CD4-positive, alpha-beta T cell (primary cell): Measurements from ENCODE around the gene TSC2. TPM values are rescaled to one million over a fixed set of nuclear protein-coding genes. Genes with fewer than 3 reads are reported as not detected.

Source experiments
- ATAC-seq: fragments of 200-7000 bp; cut with Tn5 transposase; one replicate; pipeline ENCODE4 v1.10.0; 2022; ENCODE audit warnings: mild to moderate bottlenecking; ENCODE audit not compliant: poor library complexity
- CTCF ChIA-PET: fragments of 350-600 bp; sonication (Branson Sonifier 250); formaldehyde crosslinking; loops from one replicate; lab custom pipeline; 2021; ENCODE audit warnings: antibody characterized with exemption, inconsistent platforms; lab: Charles Lee
- POLR2A ChIA-PET: fragments of 350-600 bp; sonication (Branson Sonifier 250); formaldehyde crosslinking; loops from one replicate; lab custom pipeline; 2021; ENCODE audit warnings: antibody characterized with exemption, inconsistent platforms; lab: Charles Lee
- DNase-seq, 14 experiments: peaks; one replicate each; pipeline ENCODE4 v3.0.0-alpha.2; 2013 to 2020; ENCODE audit warnings: mixed read lengths in 2 of 14
- H3K27ac ChIP-seq, 2 donors: one replicate each; pipeline versions ENCODE4 v1.5.1 to v1.7.0; 2013; ENCODE audit warnings: low read length in 2 of 2, low read depth in 1 of 2, mild to moderate bottlenecking in 1 of 2
- H3K27me3 ChIP-seq, 2 experiments: 1 replicate in 1 of 2; 2 replicates in 1 of 2; pipeline versions ENCODE4 v1.6.1 to v1.7.0; 2013; ENCODE audit warnings: low read length in 2 of 2, control low read depth in 1 of 2, mild to moderate bottlenecking in 1 of 2, moderate library complexity in 1 of 2; ENCODE audit not compliant: insufficient read depth in 2 of 2, control insufficient read depth in 1 of 2
- H3K36me3 ChIP-seq: one replicate; pipeline ENCODE4 v1.6.1; 2013; ENCODE audit warnings: low read length, control low read depth; ENCODE audit not compliant: insufficient read depth
- H3K4me1 ChIP-seq: one replicate; pipeline ENCODE4 v1.6.1; 2013; ENCODE audit warnings: low read length, control low read depth; ENCODE audit not compliant: insufficient read depth
- H3K4me3 ChIP-seq: one replicate; pipeline ENCODE4 v1.5.1; 2013; ENCODE audit warnings: mild to moderate bottlenecking, low read length, moderate library complexity
- H3K9me3 ChIP-seq, 2 experiments: 1 replicate in 1 of 2; 2 replicates in 1 of 2; pipeline versions ENCODE4 v1.6.1 to v1.7.0; 2013; ENCODE audit warnings: low read length in 2 of 2, mild to moderate bottlenecking in 2 of 2, control low read depth in 1 of 2, moderate library complexity in 1 of 2; ENCODE audit not compliant: control insufficient read depth in 1 of 2, insufficient read depth in 1 of 2
- H3K27ac Mint-ChIP-seq: one replicate; pipeline ENCODE4 v1.8.0; 2020; ENCODE audit warnings: mixed read lengths
- H3K27me3 Mint-ChIP-seq: one replicate; pipeline ENCODE4 v1.8.0; 2021; ENCODE audit warnings: mixed read lengths
- H3K36me3 Mint-ChIP-seq: one replicate; pipeline ENCODE4 v1.8.0; 2021; ENCODE audit warnings: low read depth, mixed read lengths
- H3K4me1 Mint-ChIP-seq: one replicate; pipeline ENCODE4 v1.8.0; 2021; ENCODE audit warnings: low read depth, mixed read lengths
- H3K4me3 Mint-ChIP-seq: one replicate; pipeline ENCODE4 v1.8.0; 2020; ENCODE audit warnings: mild to moderate bottlenecking, mixed read lengths
- H3K9me3 Mint-ChIP-seq: one replicate; pipeline ENCODE4 v1.8.0; 2020; ENCODE audit warnings: mixed read lengths
- intact Hi-C, 2 experiments: fragments of 100-400 bp; cut with DNase I in 1 of 2; cut with micrococcal nuclease in 1 of 2; formaldehyde crosslinking; loops; one replicate each; pipeline versions ENCODE4 v1.15.1 to v1.9.0; 2023 to 2025; cut with DNase I, micrococcal nuclease
- total RNA-seq, 174 experiments: library from RNA in 2 of 174; stranded (reverse) in 2 of 174; gene quantifications; one replicate each; pipeline ENCODE4 v1.2.3 and lab custom pipeline; 2021 to 2026
- TF ChIP-seq, protein P1 (sequence below): fragments of 200-600 bp; IDR thresholded peaks from one replicate; pipeline ENCODE4 v1.8.0; 2022; ENCODE audit warnings: antibody characterized with exemption, mild to moderate bottlenecking

Gene TSC2
- total RNA-seq, 2 experiments from 2014 or later = 83.0 to 85.0 TPM

GRCh38 chr16:2034696-2035430, 12.9 kb upstream of the TSC2 start:
- no peaks in the 10 kb centered on the region for H3K9me3 Mint-ChIP-seq
- peaks cover 7% of the 10 kb centered on the region for H3K4me1 ChIP-seq
- no peaks in the 10 kb centered on the region for H3K36me3 Mint-ChIP-seq
- no peaks in the 10 kb centered on the region for H3K9me3 ChIP-seq
- no peak for ATAC-seq
- TF ChIP-seq, protein P1, sequence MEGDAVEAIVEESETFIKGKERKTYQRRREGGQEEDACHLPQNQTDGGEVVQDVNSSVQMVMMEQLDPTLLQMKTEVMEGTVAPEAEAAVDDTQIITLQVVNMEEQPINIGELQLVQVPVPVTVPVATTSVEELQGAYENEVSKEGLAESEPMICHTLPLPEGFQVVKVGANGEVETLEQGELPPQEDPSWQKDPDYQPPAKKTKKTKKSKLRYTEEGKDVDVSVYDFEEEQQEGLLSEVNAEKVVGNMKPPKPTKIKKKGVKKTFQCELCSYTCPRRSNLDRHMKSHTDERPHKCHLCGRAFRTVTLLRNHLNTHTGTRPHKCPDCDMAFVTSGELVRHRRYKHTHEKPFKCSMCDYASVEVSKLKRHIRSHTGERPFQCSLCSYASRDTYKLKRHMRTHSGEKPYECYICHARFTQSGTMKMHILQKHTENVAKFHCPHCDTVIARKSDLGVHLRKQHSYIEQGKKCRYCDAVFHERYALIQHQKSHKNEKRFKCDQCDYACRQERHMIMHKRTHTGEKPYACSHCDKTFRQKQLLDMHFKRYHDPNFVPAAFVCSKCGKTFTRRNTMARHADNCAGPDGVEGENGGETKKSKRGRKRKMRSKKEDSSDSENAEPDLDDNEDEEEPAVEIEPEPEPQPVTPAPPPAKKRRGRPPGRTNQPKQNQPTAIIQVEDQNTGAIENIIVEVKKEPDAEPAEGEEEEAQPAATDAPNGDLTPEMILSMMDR = no peak
- H3K27ac ChIP-seq = no peak overlapping the region
- ChIA-PET CTCF (no interaction called here), POLR2A (no interaction called here)
- no peaks in the 10 kb centered on the region for H3K36me3 ChIP-seq
- DNase-seq = no peak
- H3K27ac Mint-ChIP-seq = no peak overlapping the region
- H3K4me3 ChIP-seq = no peak overlapping the region
- no peaks in the 10 kb centered on the region for H3K27me3 Mint-ChIP-seq
- intact Hi-C loops = no loop called here
- no peaks in the 10 kb centered on the region for H3K4me1 Mint-ChIP-seq
- H3K27me3 ChIP-seq = no peaks in the 10 kb centered on the region
- H3K4me3 Mint-ChIP-seq = no peak overlapping the region

DNA sequence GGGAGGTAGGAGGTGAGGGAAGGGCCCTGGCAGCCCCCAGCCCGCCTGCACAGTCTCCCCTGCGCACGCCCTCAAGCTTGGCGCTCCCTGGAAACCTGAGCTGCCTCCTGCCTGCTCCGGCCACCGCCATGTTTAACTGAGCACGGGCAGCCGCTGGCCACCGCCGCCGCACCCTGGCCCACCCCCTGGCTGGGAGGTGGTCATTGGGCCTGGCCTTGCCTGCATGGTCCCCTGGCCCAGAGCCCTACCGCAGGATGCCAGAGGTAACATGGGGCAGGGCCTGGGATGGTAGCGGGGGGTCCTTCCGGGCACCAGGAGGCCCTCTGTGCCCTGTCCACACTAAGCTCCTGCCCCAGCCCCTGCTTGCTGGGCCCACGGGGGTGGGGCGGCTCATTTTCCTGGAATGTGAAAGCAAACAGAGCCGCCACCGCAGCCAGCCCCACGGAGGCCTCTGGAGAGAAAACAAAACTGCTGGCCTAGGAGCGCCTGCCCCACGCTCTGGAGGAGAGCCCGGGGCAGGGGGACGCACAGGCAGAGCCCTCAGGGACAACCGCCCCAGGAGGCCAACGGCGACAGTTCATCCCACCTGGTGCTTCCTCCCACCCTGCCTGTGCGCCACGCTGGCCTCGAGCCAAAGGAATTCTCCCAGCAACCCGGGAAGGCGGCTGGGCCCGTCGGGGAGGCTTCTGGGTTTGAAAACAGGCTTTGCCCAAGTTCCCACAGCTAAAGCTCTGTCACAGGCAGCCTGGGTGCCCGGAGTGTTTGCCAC, 12.2 kb upstream of the TSC2 start:
- Mint-ChIP-seq H3K4me3 (no peak overlapping the region), H3K27ac (no peak overlapping the region), H3K9me3 (no peaks in the 10 kb centered on the region), H3K36me3 (no peaks in the 10 kb centered on the region), H3K4me1 (no peaks in the 10 kb centered on the region), H3K27me3 (no peaks in the 10 kb centered on the region)
- Histone ChIP-seq H3K36me3 (no peaks in the 10 kb centered on the region), H3K27ac (no peak overlapping the region), H3K4me3 (no peak overlapping the region), H3K9me3 (no peaks in the 10 kb centered on the region), H3K4me1 (peaks cover 7% of the 10 kb centered on the region), H3K27me3 (no peaks in the 10 kb centered on the region)
- no peak for ATAC-seq
- TF ChIP-seq, protein P1 = no peak
- ChIA-PET CTCF (interaction anchor here (0.6 kb wide), 1 partner anchor 872 kb away, joined by 3 read pairs; no protein-coding TSS in a partner anchor), POLR2A (no interaction called here)
- intact Hi-C loops = no loop called here
- no peak for DNase-seq

GRCh38 chr16:2036200-2036966, 11.4 kb upstream of the TSC2 start:
- intact Hi-C loops = no loop called here
- no peak for ATAC-seq

More at GRCh38 chr16:2036200-2036966, 11.4 kb upstream of the TSC2 start:
- Mint-ChIP-seq H3K9me3 (no peaks in the 10 kb centered on the region), H3K27ac (no peak overlapping the region), H3K36me3 (no peaks in the 10 kb centered on the region), H3K27me3 (no peaks in the 10 kb centered on the region), H3K4me3 (no peak overlapping the region), H3K4me1 (no peaks in the 10 kb centered on the region)
- CTCF ChIA-PET = no interaction called here
- Histone ChIP-seq H3K36me3 (no peaks in the 10 kb centered on the region), H3K4me3 (no peak overlapping the region), H3K27me3 (no peaks in the 10 kb centered on the region), H3K4me1 (peaks cover 7% of the 10 kb centered on the region), H3K27ac (no peak overlapping the region), H3K9me3 (no peaks in the 10 kb centered on the region)
- POLR2A ChIA-PET = no interaction called here
- TF ChIP-seq, protein P1 = no peak
- DNase-seq = no peak
